Dedifferentiated amniotic fluid mesenchymal stem cell (primary cell): ENCODE data around the gene C2orf74.
"Not testable (repeated sequence)": the region's sequence is repeated elsewhere in the genome, so short reads cannot be mapped to it uniquely, and the experiment has no call there.

Source experiments
- DNase-seq: peaks from one replicate; pipeline ENCODE4 v3.0.0-alpha.2; 2016; ENCODE audit errors: extremely low spot score

Gene C2orf74

DNA sequence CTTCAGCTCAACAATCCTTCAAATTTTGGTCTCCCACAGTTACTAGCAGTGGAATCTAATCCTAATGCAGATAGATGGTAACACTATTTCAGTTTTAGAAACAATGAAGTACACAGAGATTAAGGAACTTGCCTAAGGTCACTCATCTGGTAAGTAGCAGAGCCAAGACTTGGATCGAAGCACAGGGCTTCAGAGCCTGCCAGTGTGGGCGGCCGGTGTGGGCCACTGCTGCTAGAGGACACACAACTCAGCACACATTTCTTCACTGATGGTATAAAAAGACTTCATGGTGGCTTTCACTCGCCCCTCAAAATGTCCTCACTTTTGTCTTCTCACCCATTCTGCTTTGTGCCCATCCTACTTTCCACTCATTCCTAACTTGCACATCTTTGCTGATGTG, 11.1 kb downstream of the C2orf74 start:
- no peak for DNase-seq

DNA sequence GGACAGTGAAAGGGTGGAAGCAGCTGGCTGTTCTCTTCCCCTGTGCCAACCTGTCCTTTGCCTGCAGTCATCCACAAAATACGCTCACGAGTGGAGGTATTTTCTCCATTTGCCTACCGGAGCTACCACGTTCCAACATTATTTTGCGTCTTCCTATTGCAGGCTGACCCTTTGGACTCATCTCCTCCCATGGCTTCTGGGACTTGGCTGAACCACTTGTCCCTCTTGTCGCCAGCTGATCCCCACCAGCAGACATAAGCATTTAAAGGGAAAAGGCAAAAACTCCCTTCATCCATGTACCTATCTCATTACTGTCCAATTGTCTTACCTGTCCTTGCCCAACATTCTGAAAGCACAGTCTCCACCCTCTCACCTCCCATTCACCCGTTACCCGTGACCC, 13.0 kb downstream of the C2orf74 start:
- no peak for DNase-seq

DNA sequence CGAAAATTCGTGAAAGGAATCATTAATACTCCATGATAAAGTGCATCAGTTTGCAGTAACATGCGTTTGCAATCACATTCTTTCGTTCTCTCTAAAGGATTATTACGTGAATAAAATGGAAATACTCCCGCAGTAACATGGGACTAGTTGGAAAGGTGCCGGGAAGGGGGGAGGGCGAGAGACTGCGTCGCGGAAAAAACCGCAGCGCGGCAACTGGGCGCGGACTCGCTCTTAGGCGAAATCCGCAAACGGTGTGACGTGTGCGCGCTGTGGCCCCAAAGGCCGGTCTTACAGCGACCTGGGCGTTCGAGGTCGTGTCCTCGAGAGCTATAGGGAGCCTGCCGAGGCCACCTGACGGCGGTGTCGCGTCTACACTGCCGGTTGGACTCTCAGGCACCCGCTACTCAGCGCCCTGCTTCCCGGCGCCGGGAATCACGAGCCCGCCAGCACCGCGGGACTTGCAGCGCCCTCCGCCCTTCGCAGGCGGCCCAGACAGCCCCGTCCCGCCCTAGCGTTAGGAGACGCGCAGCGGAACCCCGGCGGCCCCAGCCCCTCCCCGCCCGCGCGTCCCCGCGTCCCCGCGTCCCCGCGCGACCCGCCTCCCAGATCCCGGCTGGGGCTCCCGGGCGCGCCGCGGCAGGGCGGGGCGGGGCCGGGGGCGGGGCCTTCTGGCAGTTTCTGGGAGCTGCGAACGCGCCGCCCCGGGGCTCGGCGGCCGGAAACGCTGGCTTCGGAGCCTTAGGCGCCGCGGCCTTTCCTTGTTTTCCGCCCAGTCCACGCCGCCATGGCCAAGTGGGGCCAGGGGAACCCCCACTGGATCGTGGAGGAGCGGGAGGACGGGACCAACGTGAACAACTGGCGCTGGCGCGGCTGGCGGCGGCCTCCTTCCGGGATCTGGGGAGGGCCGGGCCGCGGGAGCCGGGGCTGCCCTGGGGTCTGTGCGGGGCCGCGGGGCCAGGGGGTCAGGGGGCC, 15.1 kb downstream of the C2orf74 start:
- DNase-seq: peak; percentile 80

DNA sequence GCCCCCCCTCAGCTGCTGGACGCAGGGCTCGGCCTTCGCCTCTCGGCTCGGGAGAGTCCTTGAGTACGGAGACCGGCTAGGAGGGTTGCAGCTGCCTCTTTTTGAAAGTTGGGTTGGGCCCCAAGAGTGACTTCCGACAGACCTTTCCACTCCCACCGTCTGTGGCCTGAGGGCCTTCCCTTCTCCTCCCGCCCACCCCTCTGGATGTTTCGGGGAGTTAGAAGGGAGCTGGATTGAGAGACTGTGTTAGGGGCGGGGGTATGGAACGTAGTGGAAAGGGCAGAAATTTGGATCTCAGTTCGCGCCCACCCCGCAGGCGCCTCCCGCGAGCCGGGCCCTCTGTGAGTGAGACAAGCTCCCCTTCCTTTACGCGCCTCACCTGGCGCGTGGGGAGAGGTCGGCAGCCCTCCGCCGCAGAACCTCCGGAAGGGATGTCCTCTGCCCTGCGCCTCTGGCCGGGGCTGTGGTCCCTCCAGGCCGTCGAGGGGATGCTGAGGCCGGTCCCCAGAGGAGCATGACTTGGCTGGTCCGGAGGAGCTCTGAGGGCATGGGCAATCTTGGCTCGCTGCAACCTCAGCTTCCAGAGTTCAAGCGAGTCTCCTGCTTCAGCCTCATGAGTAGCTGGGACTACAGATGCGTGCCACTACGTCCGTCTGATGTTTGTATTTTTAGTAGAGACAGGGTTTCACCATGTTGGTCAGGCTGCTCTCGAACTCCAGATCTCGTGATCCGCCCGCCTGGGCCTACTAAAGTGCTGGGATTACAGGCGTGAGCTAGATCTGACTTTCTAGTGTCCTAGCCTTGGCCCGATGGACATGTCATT, 15.9 kb downstream of the C2orf74 start:
- no peak for DNase-seq

DNA sequence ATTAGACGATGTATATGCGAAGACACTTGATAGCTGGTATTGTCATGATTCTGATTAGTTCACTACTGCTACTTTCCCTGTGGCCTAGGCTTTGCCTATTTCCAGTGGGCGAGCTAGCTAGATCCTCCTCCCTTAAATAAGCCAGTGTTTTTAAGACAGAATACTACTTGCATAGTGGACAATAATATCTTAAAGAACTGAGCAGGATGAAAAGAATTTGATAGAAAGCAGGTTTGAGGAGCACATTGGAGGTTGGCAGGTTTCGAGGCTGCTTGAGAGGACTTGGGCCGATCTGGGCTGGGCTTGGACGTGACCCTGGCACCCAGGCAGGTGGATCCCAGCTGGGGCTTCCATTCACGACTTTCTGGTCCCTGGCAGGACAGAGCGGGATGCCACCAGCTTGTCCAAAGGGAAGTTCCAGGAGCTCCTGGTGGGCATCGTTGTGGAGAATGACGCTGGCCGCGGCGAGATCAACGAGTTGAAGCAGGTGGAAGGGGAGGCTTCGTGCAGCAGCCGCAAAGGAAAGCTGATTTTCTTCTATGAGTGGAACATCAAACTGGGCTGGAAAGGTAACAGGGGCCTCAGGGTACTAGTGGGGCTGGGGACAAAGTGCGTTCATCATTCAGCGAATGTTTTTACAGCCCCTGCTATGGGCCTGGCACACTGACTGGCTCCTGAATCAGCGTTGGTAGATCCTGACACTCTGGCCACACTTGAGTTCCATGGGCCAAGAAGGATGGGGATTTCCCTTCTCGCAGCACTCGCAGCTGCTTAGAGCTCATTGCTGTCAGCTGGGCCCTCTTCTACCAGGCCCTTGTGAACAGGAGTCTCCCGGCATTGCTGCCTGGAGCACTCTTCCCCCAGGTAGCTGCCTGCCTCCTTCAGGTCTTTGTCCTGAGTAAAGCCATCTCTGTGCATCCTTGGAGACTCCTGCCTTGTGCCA, 16.9 kb downstream of the C2orf74 start:
- no peak for DNase-seq

DNA sequence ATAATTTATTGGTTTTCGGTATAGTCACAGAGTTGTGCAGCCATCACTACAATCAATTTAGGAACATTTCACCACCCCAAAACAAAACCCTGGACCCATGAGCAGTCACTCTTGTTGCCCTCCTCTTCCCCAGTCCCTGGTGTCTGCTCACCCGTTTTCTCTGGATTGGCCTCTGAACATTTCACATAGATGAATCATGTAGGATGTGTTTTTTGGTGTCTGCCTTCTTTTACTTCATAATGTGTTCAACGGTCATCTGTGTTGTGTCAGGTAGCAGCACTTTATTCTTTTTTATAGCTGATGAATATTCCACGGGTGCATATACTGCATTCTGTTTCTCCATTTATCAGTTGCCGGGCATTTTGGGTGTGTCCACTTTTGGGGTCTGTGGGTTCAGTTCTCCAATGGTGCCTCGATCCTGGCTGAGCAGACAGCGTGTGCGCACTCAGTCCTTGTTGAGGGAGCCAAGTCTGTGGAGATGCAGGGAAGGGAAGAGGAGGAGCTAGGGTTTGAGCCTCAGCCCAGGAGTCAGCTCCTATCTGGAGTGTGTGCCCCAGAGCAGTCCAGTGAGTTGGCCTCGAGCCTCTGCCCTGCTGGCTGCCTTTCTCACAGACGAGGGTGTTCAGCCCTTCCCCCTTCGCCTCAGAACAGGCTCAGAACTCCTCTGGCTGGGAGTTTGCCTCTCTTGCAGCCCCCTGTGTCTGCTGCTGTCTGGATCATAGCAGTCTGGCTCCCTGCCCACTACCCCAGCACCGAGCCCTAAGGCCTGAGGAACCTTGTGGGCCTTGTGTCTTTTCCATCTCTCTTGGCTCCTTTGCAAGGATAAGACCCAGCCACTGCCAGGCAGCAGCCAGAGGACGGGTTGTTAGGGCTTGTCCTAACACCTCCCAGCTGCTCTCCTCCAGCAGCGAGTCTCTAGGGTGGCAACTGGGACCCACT, 18.0 kb downstream of the C2orf74 start:
- no peak for DNase-seq

DNA sequence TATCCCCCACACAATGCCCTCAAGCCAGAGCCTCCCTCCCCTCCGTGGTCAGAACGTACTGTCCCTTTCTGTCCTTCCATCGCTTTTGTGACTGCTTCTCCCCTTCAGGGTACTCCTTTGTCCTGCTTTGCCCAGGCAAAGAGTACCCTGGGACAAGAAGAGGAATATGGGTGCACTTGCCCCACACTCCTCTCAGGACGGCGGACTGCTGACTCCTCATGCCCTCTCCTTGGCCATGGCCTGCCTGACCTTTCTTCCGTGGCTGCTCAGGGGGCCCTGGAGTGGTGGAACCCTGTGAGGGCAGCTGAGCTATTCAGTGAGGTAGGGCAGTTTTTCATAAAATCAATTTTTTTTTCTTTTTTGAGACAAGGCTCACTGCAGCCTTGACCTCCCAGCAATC, 18.7 kb downstream of the C2orf74 start:
- no peak for DNase-seq

DNA sequence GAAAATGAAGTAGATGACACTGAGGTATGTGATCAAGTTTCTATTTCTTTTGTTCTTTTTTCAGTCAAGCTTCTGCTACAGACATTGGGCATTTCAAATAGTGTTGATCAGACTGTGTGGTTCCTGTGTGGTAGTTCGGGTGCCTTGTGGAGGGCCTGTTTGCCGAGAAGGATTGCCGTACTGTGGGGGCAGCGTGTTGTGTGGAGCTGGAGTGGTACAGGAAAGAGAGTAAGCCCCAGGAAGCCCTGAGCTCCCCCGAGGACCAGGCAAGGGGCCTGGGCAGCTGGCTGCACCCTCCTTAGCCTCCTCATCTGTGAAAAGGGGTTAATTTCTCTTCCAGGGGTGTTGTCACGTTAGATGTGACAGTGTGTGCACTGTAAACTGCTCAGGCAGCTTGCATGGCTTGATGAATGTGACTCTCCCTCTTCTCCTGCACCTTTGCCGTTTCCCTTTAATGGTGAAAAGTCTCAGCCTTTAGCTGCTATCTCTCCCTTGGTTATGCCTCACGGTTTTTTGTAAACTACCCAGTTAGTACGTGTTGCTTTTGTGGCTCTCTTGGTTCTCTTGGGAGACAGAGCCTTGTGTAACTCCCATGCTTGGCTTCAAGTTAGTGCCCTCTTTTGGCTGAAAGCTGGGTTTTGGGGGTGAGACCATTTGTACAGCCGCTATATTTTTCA, 19.5 kb downstream of the C2orf74 start:
- no peak for DNase-seq

DNA sequence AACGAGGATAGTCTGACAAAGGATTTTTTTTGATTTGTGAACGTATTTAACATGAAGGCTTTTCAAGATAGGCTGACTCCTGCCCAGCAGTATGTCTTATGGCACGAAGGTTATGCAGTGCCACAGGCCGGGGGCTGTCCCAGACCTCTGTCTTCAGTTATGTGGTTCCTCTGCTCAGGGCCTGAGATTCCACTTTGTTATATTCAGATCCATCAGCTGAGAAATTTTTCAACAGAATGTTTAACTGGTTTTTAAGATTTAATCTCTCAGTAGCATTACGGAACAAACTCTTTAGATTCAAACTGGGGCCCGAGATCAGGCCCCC, 20.0 kb downstream of the C2orf74 start:
- no peak for DNase-seq

DNA sequence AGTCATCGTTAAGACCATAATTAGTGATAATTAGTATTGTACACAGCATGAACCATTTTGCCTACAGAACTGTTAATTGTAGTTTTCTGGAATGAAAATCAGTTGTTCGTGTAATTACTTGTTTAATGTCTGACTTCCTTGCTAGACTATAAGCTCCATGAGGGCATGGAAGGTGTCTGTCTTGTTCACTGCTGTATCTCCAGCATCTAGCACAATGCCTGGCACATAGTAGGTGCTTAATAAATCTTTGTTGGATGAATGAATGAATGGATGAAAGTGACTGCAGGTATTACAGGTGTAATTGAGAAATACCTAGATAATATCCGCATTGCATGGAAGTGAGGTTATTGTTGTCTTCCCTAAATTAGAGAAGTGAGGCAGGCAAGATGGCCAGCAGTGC, 21.8 kb downstream of the C2orf74 start:
- no peak for DNase-seq

DNA sequence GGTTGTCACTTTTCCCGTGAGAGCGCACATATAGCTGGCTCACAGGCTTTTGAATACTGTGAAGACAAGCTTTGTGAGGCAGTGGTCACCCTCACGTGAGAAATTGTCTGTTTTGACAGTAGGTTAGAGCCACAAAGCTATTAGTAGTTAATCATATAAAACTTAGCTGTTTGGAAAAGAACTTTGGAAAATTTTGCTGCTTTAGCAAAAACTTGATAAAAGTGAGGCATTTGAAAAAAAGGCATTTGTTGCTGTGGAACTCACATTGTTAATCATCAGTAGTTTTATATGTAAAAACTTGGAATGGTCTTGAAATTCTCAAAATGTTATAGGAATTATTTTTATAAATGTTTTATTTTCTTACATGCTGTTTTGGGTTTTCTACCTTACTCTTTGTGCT, 22.3 kb downstream of the C2orf74 start:
- DNase-seq: no peak

DNA sequence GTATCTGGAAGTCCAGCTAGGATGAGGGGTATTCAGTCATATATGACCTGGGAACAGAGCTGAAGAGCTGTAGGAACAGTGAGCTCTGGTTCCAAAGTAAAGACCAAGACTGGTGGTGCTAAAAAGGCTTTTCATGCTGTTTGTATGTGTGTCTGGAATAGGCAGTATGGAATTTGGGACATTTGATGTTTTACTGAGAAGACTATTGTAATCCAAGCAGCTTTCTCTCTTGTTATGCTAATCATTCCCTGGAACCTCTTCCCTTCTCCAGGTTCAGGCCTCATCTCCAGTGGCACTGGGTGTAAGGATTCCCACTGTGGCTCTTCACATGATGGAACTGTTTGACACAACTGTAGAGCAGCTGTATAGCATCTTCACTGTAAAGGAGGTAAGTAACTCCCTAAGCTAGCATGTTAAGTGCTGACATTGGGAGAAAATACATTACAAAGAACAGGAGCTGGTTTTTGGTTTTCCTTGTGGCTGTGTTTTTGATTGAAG, 23.3 kb downstream of the C2orf74 start:
- no peak for DNase-seq

DNA sequence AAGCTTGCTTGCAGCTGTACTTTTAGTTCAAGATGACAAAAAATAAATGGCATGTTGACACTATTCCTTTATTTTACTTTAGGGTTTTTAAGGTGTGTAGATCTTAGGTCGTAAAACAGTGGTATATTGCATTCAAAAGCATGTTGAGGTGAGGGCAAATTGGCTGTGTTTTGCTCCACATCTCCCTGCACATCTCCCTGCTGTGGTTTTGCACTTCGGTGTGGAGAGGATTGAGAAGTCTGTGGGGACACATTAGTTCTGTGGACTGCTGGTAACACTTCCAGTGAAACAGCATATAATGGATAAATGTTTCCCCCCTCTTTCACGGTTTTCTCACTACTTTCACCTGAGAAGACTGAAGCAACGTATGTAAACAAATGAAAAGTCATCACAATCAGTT, 25.1 kb downstream of the C2orf74 start:
- no peak for DNase-seq

DNA sequence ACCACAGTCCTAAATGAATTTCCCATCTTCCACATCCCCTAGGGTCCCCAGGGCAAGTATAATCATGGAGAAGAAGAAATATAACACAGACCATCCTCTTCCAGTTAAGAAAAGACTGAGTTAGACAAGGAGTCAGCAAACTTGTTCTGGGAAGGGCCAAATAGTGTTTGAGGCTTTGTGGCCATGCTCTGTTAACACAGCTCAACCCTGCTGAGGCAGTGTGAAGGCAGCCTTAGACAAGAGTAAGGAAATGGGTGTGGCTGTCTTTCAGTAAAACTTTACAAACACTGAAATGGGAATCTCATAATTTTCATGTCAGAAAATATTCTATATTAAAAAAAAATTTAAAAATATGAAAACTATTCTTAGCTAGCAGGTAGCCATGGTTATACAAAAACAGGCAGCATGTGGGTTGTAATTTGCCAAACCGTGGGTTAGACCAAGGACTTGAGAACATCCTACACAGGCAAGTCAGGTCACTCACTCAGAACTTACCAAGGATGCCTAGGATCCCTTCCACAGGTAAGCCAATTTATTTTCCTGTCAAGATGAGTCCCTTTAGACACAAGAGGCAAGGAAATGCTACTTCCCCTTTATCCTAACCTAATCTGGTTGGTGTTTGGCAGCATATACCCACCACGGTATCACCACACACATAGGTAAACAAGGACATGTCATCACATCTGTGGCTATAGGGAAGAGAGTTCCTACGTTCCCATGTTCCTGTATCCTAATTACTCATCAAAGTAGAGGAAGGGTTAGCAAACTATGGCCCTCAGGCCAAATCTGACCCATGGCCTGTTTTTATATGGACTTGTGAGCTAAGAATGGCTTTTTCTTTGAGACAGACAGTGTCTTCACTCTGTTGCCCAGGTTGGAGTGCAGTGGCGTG, 31.9 kb downstream of the C2orf74 start:
- no peak for DNase-seq

DNA sequence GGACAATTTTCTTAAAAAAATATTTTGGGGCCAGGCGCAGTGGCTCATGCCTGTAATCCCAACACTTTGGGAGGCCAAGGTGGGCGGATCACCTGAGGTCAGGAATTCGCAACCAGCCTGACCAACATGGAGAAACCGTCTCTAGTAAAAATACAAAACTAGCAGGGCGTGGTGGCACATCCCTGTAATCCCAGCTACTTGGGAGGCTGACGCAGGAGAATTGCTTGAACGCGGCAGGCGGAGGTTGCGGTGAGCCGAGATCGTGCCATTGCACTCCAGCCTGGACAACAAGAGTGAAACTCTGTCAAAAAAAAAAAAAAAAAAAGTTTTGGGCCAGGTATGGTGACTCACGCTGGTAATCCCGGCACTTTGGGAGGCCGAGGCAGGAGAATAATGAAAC, 32.7 kb downstream of the C2orf74 start:
- not testable (repeated sequence) for DNase-seq

DNA sequence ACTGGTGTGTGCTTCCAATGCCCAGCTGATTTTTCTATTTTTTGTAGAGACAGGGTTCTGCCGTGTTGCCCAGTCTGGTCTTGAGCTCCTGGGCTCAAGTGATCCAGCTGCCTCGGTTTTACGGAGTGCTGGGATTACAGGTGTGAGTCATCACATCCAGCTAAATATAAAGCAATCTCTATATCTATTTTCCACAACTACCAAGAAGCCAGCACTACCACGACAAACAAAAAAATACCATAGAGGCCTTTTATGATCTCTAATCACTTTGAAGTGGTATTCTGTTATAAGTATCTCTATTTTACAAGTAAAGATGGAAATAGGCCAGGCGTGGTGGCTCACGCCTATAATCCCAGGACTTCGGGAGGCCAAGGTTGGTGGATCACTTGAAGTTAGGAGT, 34.7 kb downstream of the C2orf74 start:
- DNase-seq: no peak

DNA sequence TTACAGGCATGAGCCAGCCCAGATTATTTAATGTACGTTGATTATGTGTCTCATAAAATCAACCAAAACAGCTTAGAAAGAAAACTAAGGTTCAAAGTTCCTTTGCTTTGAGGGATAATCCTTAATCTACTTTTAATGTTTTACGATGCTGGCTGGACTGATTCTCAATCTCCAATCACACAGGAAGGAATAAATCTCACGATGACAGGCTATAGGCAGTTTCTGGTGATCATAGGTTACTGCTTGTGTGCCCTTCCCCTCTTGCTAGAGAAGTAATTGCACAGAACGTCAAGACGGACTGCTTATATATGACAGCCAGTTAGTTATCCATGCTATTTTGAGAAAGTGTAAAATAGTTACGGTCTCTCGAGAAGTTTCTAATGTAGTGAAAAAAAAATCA, 43.1 kb downstream of the C2orf74 start:
- DNase-seq: no peak

DNA sequence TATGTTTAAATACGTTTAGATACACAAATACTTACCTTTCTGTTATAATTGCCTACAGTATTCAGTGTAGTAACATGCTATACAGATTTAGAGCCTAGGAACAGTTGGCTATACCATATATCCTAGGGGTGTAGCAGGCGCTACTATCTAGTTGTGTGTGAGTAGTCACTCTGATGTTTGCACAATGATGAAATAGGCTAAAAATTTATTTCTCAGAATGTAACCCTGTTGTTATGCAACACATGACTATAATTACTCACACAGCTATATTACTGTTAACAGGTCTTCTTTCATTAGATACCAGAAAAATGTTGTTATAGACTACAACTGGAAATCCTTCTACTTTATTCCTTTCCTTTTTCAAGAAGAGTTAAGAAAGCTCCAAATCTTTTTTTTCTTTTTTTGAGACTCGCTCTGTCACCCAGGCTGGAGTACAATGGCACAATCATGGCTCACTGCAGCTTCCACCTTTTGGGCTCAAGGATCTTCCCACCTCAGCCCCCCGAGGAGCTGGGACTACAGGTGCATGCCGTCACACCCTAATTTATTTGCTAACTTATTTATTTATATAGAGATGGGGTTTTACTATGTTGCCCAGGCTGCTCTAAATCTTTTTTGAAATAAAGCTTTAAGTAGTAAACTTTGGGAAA, 48.5 kb downstream of the C2orf74 start:
- DNase-seq: peak; percentile 70
